Uterus (tissue), 2 donors: ENCODE results near the gene BOK.

Experiments used
- CTCF ChIP-seq, 4 experiments: fragments of 200-600 bp in 2 of 4; fragments of 450-650 bp in 2 of 4; sonication (generic) in 2 of 4; IDR thresholded peaks; one replicate each; pipeline ENCODE4 v1.5.1; 2016 to 2019; ENCODE audit warnings: antibody characterized with exemption in 4 of 4, mild to moderate bottlenecking in 2 of 4, moderate library complexity in 1 of 4
- POLR2A ChIP-seq, 2 donors: fragments of 450-650 bp; IDR thresholded peaks; one replicate each; pipeline ENCODE4 v1.6.1; 2016; ENCODE audit warnings: antibody characterized with exemption in 2 of 2, mild to moderate bottlenecking in 1 of 2, moderate library complexity in 1 of 2

GRCh38 chr2:241551998-241552737 is 6.4 kb upstream of the BOK start:
- TF ChIP-seq CTCF (IDR thresholded peaks at IDR 0.05) (no peak), POLR2A (IDR thresholded peaks at IDR 0.05) (no peak)
